WERI-Rb-1 (cell line): Measurements from ENCODE around the gene NAGK.
"Not testable (repeated sequence)": the region's sequence is repeated elsewhere in the genome, so short reads cannot be mapped to it uniquely, and the experiment has no call there.

ENCODE experiments used
- DNase-seq: peaks from one replicate; pipeline ENCODE4 v3.0.0-alpha.2; 2020
- H3K27ac ChIP-seq: fragments of 250-450 bp; sonication (Bioruptor Pico); 2 replicates; pipeline ENCODE4 v1.5.1; 2020; ENCODE audit warnings: mild to moderate bottlenecking, moderate library complexity
- H3K27me3 ChIP-seq: fragments of 250-450 bp; sonication (Bioruptor Pico); 2 replicates; pipeline ENCODE4 v1.5.1; 2021; ENCODE audit warnings: mild to moderate bottlenecking, low read depth, moderate library complexity; ENCODE audit not compliant: insufficient read depth, severe bottlenecking
- H3K36me3 ChIP-seq: fragments of 250-450 bp; sonication (Bioruptor Pico); 2 replicates; pipeline ENCODE4 v1.5.1; 2020; ENCODE audit warnings: mild to moderate bottlenecking, moderate library complexity
- H3K4me3 ChIP-seq: 2 replicates; pipeline ENCODE4 v1.5.1; 2011; ENCODE audit warnings: low read depth, mild to moderate bottlenecking, control low read depth, low read length
- H3K9me3 ChIP-seq: fragments of 250-450 bp; sonication (Bioruptor Pico); 2 replicates; pipeline ENCODE4 v1.5.1; 2021; ENCODE audit warnings: mild to moderate bottlenecking, moderate library complexity; ENCODE audit not compliant: severe bottlenecking
- TF ChIP-seq, protein P1 (sequence below): IDR thresholded peaks from 2 replicates; pipeline ENCODE4 v1.5.1; 2011; ENCODE audit warnings: low read depth, mild to moderate bottlenecking, control low read depth, inconsistent platforms, low read length

NAGK gene

GRCh38 chr2:71092491-71093260 lies 24.2 kb downstream of the NAGK start:
- H3K36me3 ChIP-seq, H3K27ac ChIP-seq, H3K4me3 ChIP-seq, H3K27me3 ChIP-seq, DNase-seq, H3K9me3 ChIP-seq: not testable (repeated sequence)

- Histone ChIP-seq H3K27ac (no peak overlapping the region), H3K4me3 (no peak overlapping the region), H3K9me3 (no peaks in the 10 kb centered on the region), H3K27me3 (no peaks in the 10 kb centered on the region), H3K36me3 (no peaks in the 10 kb centered on the region)
- DNase-seq: peak; percentile 80
- TF ChIP-seq, protein P1, sequence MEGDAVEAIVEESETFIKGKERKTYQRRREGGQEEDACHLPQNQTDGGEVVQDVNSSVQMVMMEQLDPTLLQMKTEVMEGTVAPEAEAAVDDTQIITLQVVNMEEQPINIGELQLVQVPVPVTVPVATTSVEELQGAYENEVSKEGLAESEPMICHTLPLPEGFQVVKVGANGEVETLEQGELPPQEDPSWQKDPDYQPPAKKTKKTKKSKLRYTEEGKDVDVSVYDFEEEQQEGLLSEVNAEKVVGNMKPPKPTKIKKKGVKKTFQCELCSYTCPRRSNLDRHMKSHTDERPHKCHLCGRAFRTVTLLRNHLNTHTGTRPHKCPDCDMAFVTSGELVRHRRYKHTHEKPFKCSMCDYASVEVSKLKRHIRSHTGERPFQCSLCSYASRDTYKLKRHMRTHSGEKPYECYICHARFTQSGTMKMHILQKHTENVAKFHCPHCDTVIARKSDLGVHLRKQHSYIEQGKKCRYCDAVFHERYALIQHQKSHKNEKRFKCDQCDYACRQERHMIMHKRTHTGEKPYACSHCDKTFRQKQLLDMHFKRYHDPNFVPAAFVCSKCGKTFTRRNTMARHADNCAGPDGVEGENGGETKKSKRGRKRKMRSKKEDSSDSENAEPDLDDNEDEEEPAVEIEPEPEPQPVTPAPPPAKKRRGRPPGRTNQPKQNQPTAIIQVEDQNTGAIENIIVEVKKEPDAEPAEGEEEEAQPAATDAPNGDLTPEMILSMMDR: peak; percentile 82
These were observed 31.9 kb downstream of the NAGK start for GRCh38 chr2:71100195-71100964.

GRCh38 chr2:71101656-71102055 lies 33.2 kb downstream of the NAGK start:
- TF ChIP-seq, protein P1: no peak
- Histone ChIP-seq H3K36me3 (no peaks in the 10 kb centered on the region), H3K9me3 (no peaks in the 10 kb centered on the region), H3K27ac (no peak overlapping the region), H3K27me3 (no peaks in the 10 kb centered on the region), H3K4me3 (no peak overlapping the region)
- no peak for DNase-seq

- no peak overlapping the region for H3K4me3 ChIP-seq
- no peak for DNase-seq
- TF ChIP-seq, protein P1: no peak
These were observed 34.7 kb downstream of the NAGK start for GRCh38 chr2:71102981-71103681.

GRCh38 chr2:71103809-71104208 lies 35.4 kb downstream of the NAGK start:
- Histone ChIP-seq H3K4me3 (no peak overlapping the region), H3K27me3 (no peaks in the 10 kb centered on the region), H3K36me3 (no peaks in the 10 kb centered on the region), H3K27ac (no peak overlapping the region), H3K9me3 (no peaks in the 10 kb centered on the region)
- TF ChIP-seq, protein P1: no peak
- DNase-seq: no peak

More at GRCh38 chr2:71102981-71103681, 34.7 kb downstream of the NAGK start:
- no peaks in the 10 kb centered on the region for H3K9me3 ChIP-seq
- H3K27me3 ChIP-seq: no peaks in the 10 kb centered on the region
- H3K36me3 ChIP-seq: no peaks in the 10 kb centered on the region
- H3K27ac ChIP-seq: no peak overlapping the region

DNA sequence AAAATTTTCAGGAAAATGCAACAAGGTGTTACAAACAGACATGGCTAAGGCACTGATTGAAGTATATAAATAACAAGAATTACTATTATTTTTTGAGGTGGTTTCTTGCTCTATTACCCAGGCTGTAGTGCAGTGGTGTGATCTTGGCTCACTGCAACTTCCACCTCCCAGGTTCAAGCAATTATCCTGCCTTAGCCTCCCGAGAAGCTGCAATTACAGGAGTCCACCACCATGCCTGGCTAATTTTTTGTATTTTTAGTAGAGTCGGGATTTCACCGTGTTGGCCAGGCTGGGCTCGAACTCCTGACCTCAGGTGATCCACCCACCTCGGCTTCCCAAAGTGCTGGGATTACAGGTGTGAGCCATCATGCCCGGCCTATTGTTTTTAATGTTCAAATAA lies 38.0 kb downstream of the NAGK start:
- H3K27me3 ChIP-seq, H3K4me3 ChIP-seq, H3K9me3 ChIP-seq, DNase-seq, H3K36me3 ChIP-seq, H3K27ac ChIP-seq: not testable (repeated sequence)
